HG02759 (cell line): ENCODE measurements around the gene PBX1.

ENCODE experiments used
- ATAC-seq: cut with Tn5 transposase; IDR thresholded peaks from one replicate; pipeline ENCODE4 v1.9.1; 2021; ENCODE audit warnings: mild to moderate bottlenecking, moderate library complexity; ENCODE audit not compliant: unreplicated experiment

The PBX1 gene

DNA sequence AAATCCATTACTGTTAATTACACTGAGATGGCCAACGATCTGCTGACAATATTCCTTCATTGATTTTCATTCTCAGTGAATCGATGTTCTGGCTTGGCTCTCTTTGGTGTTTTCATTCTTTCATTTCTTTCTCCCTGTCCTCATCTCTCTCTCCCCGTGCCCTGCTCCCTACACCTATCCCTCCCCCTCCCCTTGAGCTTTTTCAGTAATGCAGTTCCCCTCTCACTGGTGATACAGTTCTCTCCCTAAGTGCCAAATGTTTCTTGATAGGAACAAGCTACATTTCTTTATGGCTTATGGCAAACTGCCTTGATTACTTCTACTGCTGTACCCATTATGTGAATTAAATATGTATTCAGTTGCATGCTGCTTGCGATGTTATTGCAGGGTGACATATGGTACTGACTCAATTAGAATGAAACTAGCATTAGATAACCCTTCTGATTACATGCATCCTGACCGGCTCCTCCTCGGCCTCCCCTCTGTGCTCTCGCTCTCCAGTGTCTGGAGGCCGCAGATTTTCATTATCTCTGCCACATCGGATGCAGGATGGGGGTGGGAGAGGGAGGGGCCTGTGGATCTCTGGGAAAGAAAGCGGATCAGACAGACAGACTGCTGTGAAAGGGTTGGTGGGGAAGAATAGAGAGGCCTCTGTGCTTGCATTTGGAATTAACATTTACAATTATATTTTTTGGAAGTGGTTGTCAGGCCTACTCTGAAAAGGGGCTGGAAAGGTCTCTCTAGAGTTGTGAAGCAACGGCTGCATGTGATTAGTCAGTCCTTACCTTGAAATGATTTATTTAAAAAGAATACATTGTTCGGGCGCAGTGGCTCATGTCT is 130.9 kb downstream of the PBX1 start:
- no peak for ATAC-seq

DNA sequence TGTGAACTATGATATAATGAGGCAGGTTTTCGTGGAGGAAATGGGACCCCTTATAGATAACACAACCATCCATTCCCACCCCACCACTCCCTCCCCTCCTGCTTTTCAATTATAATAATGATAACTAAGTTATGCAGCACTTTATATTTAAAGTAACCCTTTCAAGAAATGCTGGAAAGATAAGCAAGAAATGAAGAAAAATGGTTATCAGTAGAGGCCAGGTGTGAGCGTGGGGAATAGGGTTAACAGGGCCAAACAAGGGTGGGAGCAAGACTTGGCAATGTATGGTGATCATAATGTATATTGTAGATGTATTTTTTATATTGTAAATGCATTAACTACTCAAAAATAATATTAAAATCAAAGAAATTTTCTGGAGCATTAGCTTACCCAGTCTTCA is 133.4 kb downstream of the PBX1 start:
- ATAC-seq = no peak

DNA sequence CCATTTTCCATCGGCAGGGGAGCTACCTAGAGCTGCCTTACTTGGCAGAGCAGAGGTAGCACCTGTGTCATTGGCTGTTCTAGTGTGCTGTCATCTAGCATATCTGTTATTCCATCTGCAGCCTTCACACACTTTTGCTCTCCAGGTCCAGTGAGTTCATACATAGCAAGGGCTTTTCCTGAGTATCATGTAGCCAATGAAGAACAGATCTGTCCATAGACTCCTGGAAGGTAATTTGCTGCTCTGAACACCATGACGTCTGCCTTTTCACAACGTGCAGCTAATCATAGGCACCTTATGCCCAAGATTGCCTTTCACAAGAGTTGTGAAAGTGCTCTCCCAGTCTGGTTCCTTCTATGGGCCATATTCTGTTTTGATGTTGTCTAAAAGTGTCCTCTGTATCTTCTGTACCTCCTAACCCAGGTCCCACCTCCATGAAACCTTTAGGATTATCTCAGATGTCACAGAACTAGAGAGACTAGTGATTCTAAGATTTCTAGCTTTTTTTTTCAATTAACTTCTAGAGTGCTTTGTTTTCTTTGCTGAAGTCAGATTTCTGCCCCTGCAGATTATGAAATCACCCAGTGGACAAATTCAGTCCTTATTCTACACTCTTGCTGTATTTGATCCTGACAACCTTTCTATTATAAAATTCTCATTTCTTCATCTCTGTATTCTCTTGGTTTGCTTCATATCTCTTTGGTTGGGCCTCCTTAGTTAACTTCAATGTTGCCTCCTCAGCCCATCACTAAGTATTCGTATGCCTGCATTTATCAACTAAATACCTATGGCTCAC is 134.8 kb downstream of the PBX1 start:
- no peak for ATAC-seq

DNA sequence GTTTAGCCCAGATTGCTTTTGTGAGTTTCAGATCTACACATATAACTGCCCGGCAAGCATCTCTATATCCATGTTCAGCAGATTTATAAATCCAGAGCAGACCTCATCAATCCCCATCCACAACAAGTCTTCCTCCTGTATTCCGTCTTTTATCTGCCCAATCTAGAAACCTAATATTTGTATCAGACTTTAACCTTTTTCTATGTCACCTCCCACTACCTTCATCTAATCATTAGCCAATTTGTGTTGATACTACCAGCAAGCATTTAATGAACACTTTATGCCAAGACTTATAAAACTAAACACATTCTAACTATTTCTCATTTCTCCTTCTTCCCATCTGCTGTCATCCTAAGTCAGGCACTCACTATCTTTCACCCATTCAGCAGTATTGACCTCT is 135.5 kb downstream of the PBX1 start:
- no peak for ATAC-seq

DNA sequence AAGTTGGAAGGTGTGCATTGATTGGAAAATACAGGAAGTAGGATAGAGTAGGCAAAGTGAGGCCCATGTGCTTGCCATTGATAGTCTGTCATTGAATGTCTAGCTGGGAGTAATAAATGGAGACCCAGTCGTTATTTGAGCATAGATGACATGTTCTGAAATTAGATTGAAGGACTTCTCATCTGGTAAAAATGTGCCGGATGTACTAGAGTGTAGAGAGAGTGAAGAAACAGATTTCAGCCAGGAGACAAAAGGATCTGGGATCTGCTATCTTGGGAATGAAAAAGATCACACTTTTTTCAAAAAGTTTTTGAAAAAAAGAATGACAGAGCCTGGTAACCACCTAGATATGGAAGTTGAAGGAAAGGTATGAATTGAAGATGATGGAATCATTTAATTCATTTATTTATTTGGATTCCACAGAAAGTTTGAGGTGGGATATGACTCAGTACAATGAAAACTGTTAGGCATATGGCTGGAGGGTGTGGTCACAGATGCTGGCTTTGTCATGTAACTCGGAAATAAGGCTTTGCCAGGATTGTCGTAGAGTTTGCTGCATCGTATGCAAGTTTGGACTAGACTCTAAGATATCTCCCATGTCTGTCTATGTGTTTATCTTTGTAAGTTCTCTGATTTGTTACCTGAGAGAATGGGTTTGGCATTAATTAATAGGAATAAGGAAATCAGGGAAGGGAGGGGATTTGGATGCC is 137.1 kb downstream of the PBX1 start:
- ATAC-seq = no peak

DNA sequence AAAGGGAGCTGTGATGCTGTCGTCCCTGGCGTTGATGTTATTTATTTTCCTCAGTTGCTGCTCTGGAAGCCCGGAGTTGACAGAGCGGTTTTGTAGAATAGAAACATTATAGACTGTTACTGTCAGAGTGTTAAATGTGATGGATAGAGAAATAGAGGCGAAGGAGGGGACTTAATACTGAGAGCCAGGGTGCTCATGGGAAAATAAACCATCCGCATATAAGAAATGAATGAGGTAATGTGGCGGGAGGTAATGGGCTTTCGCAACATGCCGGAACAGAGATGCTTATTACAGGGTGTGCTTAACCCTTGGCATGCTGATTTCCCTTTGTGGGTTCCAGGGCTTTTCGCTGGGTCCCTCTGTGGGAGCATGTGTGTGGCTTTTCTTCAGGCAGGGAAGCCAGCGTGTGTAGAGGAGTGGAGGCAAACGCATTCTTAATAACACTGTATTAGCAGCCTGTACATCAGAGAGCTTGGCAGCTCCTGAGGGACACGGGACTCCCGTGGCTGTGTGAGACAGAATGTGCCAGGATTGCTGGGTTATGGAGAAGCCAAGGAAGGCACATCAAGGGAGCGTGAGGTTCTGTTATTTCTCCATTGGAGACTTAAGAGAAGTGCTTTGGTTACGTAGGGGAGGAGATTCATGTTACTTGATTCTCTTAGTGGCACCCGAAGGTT is 141.0 kb downstream of the PBX1 start:
- ATAC-seq = no peak

DNA sequence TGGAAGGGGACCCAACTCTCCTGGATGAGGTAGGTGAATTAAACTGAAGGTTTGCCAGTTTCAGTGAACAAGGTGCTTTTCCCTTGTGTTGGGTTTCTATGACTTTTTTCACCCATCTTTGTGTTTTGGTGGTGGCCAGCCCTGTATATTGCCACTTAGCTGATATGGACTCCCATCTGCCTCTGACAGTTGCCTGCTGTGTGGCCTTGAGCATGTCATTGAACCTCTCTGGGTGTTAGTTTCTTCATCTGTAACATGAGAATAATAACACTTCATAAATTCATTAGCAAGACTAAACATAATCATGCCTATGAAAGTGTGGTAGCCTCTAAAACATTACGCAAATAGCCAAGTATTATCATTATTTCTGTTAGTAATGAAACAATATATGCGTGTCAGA is 141.7 kb downstream of the PBX1 start:
- no peak for ATAC-seq

DNA sequence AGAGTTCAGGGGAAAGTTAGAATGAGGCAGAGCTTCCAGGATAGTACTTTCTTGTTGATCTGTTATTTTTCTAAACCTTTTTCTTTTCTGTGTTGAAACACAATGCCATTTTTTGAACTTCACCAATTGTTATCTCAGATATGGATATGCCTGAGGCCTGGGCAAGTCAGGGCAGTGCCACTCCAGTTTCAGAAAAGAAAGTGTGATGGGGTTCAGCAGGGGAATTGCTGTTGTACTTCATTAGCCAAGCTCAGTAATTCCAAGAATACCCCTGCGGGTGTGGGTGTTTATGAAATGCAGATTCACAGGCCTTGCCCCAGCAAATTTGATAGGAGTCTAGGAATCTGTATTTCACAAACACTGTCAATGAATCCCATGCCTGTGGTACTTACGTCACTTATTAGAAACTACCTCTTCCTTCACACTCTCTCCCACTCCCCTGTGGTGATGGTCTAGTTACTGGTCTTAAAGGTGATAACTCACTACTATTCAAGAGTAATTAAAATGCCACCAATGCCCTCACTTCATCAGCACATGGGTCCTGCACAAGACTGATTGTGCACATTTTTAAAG is 142.3 kb downstream of the PBX1 start:
- ATAC-seq = no peak

DNA sequence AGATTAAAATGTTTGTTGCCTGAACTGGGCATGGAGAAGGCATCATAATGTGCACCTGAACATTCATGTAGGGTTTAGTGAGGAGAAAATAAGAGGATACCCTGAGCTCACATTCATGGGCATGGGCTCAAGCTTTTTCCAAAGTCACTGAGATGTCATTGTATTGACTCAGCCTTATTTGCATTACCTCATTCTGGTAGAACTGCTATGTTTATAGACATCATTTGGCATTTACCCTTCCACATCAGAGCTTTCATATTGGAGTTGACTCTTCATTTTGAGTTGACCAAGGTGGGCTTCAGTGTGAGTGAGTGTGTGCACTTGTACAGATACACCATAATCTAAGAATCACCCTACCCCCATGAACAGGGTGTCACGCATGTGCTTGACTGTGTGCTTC is 143.2 kb downstream of the PBX1 start:
- ATAC-seq = no peak

DNA sequence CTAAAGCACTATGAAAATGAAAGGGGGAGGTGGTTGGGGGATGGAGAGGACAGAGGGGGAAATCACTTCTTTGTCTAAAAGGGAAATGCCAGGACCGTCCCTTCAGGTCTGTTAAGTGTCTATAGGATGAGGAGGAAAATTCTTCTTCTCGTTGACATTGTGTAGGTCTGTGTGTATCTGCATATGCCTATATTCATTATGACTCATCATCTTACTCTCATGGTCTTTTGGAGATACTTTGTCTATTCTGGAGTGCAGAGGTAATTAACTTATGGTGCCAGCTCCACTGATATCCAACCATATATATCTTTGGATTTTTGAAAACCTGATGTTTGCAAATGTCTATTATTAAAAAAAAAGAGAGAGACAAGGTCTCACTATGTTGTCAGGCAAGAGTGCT is 143.7 kb downstream of the PBX1 start:
- ATAC-seq = no peak

DNA sequence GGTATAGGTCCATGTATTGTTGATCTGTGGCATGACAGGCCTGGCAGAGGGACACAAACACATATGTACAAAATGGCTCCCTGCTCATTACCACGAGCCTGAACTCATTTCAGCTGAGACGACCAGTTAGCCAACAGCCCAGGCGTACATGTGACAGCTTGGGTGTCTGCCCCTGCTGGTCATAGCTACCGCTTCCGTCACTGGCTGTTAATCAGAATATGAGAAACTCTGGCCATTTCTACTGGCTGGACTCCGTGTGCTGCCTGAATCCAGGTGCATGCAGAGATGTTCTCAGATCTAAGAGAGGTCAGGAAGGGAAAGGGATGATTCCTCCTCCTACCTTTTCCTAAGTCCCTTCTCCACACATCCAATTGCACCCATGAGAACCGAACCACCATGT is 144.5 kb downstream of the PBX1 start:
- ATAC-seq = no peak

DNA sequence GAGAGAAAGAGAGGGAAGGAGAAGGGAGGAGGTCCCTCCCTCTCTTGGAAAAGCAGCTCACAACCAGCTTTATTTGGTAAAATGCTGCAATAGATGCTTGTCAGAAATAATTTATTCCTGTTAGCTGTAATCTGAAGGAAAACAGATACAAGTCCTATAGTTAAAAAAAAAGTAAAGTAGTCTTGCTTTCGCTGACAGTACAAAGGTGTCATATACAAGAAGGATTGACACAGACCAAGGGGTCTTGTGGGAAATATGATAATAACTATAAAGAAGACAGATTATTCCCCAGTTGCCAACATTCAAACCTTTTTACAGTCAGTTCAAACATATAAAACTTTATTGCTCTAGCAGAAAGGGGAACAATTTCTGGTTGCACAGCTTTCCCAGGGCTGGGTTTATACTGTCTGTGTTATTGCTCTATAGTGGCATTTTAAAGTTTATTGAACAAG is 145.0 kb downstream of the PBX1 start:
- no peak for ATAC-seq

DNA sequence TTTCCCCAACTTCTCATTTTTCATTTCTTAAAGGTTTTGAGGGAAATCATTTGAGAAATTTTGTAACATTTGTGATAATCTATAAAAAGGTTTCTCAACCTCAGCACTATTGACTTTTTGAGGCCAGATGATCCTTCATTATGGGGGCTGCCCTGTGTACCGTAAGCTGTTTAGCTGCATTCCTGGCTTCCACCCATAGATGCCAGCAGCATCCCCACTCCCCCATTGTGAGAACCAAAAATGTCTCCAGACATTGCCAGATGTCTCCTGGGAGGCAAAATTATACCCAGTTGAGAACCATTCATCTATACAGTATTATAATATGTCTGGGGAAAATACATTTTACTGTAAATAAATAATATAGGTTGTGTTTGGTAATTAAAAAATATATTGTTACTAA is 146.0 kb downstream of the PBX1 start:
- ATAC-seq = no peak

DNA sequence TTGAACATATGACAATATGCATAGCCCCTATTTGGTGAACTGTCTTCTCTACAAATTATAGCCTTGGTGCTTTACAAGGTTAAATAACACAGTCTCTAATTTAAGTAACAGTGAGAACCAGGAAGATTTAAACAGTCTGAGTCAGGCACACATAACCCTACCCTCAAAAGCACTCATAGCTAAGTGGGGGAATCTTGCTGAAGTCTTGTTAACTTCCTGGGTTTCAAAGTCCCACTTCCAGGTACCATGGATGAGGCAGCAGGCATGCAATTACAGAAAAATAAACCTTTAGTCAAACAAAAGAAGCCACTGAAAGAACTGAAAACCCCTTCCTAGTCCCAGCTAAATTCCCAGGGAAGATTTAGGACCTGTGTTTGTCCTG is 147.6 kb downstream of the PBX1 start:
- ATAC-seq = no peak

DNA sequence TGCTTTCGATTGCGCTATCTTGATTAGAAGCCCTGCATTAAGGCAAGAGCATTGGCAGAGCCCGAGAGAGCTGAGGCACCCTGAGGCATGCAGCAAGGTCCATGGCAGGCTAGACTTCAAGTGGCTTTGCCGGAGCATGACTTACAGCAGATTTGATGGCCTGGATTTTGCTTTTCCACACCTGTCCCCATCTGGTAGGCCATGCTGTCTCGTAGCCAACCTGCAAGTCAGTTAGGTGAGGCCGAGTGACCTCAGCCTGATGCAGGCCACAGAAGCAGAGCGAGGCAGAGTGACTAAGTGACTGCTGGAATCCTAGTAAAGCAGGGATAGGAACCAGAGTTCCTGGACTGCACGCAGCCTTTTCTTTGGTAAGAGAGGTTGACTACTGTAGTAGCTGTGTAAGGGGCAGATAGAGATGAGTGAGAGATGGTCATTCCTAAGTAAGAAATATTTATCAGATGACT is 148.9 kb downstream of the PBX1 start:
- no peak for ATAC-seq

DNA sequence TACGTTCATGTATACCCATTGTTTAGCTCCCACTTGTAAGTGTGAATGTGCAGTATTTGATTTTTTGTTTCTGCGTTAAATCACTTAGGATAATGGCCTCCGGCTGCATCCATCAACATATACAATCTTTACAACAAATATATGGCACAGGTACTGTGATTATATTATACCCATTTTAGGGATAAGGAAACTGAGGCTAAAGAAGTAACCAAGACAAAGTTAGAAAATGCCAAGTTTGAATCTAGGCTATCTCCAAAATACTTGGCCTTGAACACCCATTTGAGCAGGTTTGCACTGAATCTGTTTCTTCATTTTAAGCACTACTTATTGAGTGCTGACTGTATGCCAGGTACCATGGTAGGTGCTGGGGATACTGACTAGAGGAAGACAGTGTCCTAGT is 149.6 kb downstream of the PBX1 start:
- ATAC-seq = no peak

DNA sequence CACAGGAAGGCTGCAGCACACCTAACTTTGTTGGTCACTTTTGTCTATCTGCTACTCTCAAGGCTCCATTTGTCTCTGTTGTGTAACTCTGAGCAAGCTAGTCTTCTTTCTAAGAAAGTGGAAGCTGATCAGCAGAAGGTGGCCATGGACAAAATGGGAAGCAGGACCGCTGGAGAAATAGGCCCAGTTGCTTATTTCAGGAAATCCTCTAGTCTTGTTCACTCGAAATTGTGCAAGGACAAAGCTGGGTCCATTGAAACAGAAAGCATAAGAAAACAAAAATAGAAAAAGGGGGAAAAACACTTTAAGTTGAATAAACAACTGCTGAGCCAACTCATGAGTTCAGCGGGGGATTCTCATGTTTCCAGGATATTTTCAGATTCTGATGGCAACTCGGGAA is 150.1 kb downstream of the PBX1 start:
- no peak for ATAC-seq

DNA sequence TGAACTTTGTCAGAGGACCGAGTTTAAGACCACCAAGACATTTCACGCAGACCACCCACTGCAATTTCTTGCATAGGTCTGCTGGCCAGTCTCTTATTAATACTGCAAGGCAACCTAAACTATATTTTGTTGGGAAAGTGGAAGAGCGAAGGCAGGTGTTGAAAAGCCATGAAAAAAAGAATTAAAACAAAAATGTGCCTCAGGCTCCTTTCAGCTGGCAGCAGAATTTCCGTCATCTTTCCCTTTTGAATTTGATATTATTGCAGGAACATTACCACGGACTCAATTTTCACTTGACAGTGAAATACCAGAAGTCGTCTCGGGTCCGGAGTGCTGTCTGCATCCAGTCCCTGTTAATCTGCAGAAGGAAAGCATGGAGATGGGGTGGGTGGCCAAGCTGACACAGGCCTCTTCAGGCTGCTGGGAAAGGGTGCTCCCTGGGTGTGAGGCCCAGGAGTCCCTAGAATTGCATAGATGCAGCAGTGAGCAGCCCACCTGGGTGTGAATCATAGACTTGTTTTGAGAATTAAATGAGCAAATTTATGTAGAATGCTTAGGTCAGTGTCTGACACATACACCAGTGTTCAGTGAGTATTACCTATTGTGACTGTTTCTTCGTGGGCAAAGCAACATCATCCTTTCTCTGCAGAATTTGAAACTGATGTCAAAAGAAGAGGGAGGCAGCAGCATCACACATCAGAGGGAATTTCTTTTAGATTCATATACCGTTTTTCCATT is 150.7 kb downstream of the PBX1 start:
- no peak for ATAC-seq

DNA sequence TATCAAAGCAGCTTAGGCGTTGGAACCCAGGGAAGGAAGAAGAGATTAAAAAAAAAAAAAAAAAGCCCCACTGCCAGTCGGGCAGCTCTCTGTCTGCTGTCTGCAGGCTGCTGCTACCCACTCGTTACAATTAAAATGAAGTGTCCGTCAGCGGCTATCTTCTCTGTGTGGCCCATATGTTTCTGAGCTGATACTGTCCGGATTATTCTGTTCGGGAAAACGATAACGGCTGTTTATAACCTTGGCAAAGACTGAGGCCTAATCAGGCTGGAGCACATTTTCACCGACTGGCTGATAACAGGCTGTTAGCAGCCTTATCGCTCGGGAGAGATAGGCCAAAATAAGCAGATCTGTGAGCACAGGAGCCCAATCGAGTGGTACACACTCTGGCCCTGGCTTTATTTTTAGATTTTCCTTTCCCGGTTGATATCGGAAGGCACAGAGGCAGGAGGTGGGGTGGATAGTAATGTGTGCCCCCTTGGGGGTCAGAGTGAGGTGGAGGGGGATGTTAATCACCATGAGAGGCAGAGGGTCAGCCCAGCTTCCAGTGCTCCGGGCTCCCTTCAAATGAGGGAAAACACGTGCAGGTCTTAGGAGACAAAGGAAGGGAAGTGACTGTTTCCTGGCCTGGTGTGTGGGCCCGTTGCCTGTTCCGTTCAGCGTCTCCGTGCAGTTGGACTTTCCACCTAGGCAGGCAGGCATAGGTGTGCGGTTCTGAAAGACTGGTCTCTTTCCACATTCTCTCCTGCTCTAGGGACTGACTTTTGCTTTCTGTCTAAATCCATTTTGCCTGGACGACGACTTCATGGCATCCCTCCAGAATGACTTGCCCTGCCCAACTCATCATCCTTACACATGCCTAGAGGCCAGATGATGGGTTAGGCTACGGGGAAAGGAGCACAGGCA is 153.4 kb downstream of the PBX1 start:
- ATAC-seq = no peak
